Astrocyte of the hippocampus (primary cell): ENCODE data around the gene AP4E1.
A peak's percentile ranks its signal among the peaks of the same experiment; 100 is the strongest.
"Not testable (repeated sequence)": the region's sequence is repeated elsewhere in the genome, so short reads cannot be mapped to it uniquely, and the experiment has no call there.

Experiments
- DNase-seq: peaks from one replicate; pipeline ENCODE4 v3.0.0; 2011; ENCODE audit warnings: low read depth, low spot score

The AP4E1 gene

GRCh38 chr15:51023499-51023898 lies 115.0 kb downstream of the AP4E1 start:
- DNase-seq: no peak

DNA sequence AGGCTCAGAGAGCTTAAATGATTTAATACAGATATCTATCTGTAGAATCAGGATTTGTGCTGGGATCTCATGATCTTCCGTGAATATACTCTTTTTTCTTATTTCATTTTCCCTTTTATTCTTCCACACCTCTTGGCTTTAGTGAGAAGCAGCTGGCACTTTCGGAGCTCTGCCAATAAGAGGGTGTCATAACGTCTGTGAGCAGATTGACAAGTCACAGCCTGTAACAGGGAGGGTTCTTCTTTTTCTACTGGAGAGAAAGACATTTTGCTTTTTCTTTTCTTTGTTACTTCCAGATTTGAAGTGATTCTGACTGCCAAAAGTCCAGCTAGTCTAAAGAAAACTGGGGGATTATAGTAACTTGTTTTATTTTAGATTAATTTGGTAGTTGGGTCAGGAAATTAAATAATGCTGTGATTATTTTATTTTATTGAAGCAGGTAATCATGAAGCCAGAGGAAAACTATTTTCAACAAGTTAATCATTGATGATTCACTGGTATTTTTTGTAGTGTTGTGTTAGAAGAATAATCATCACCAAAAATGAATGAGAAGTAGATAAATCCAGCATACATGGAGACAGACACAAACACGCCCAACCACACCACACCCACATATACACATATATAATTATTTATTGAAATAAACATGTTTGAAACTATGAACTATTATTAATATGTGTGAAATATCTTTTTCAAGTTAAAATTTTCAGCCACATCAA lies 116.4 kb downstream of the AP4E1 start:
- peak; percentile 5 for DNase-seq

- no peak for DNase-seq
These were observed 117.0 kb downstream of the AP4E1 start for GRCh38 chr15:51025454-51025846.

DNA sequence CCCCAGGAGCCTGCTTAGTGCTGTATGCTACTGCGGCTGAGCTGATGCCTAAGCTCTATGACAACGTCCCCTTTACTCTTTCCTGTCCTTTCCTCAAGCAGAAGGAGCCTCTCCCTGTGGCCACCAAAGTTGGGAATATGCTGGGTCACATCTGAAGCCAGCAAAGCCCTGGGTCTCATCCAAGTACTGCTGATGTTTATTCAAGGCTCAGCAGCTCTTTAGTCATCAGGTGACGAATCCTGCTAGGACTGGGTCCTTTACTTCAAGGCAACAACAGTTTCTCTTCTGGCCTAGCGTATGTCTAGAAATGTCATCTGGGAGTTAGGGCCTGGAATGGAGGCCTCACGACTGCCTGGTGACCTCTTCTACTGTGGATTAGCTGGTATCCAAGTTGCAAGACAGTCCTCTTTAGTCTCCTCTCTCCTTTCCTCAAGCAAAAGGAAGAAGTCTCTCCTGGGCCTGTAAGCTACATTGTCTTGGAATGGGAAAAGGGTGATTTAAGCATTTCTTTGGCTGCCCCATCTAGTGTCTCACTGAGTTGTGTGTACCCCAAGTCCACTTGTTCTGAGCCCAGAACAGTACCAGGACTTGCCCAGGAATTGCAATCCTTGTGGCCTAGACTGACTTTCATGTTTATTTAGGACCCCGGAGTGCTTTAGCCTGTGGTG lies 122.3 kb downstream of the AP4E1 start:
- DNase-seq: peak; percentile 76

GRCh38 chr15:51037474-51037873 lies 129.0 kb downstream of the AP4E1 start:
- DNase-seq: not testable (repeated sequence)

- DNase-seq: no peak
These were observed 129.9 kb downstream of the AP4E1 start for GRCh38 chr15:51038162-51038973.

GRCh38 chr15:51038974-51039319 lies 130.5 kb downstream of the AP4E1 start:
- peak; percentile 39 for DNase-seq

DNA sequence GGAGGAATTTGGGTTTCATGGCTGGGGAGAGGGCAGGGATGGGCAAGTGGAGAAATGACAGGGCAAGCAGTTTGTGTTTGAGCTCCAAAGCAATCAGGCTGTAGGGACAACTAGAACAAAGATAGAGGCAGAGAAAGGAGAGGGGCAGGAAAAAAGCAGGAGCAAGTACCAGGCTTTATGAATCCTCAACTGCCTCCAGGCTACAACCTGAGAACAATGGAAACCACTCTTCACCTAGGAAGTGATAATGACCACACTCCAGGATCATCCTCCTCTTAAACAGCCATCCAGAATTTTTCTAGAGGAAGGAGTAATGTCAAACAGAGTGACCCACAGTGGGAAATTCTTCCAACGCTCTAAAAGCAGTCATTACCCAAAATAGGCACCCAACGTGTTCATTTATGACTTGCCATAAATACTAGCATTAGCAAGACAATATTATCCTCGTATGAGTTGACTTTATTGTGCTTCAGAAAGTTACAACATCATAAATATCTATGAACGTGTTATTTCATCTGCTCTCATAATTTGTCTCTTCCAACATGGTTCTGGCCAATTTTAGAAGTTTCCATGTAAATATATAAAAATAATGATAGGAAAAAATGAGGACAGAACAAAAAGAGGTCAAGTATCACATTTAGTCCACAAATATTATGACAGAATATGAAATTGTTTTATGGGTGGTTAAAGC lies 135.7 kb downstream of the AP4E1 start:
- DNase-seq: no peak

- DNase-seq: no peak
These were observed 137.5 kb downstream of the AP4E1 start for GRCh38 chr15:51046016-51046415.

- DNase-seq: peak; percentile 71
These were observed 138.4 kb downstream of the AP4E1 start for GRCh38 chr15:51046799-51047449.

GRCh38 chr15:51048308-51048707 lies 139.8 kb downstream of the AP4E1 start:
- no peak for DNase-seq

DNA sequence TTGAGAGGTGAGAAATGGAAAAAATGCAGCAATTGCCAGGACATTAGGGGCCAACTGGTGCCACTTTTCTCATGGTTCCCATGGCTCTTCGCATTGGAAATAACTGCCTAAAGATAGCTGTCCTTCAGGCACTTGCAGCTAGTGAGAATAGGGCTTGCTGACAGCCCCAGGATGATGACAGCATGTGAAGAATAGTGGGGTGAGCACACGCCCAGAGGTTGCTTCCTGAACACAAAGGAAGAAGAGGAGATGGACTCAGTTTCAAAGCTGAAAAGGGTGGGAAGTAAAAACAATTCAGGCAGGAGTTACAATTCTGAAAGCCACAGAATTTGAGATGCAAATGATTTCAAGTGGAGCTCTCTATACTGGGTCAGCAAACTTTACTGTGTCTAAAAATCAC lies 140.6 kb downstream of the AP4E1 start:
- no peak for DNase-seq

GRCh38 chr15:51051776-51052175 lies 143.3 kb downstream of the AP4E1 start:
- DNase-seq: peak; percentile 78

DNA sequence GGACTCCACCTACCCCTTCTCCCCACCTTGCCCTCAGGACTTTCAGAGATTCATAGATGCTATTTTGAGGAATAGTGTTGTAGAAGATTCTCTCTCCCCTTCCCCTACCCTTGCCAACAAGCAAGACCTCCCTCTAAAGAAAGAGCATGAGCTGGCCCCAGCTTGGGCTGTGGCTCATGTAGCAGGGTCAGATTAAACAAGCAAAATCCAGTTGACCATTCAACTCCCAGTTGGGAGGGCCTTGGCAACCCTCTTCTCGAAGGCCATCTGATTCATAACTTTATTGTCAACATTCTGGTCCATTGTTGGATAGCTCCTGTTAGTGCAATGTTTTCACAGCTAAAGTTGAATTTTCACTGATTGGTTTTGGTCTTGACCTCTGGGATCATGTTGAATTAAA lies 145.1 kb downstream of the AP4E1 start:
- no peak for DNase-seq

- DNase-seq: no peak
These were observed 146.1 kb downstream of the AP4E1 start for GRCh38 chr15:51054535-51054934.
